GM19324 (cell line): Measurements from ENCODE around the gene SPRED1.
"Not testable (repeated sequence)": the region's sequence is repeated elsewhere in the genome, so short reads cannot be mapped to it uniquely, and the experiment has no call there.

Experiments used
- ATAC-seq: cut with Tn5 transposase; IDR thresholded peaks from one replicate; pipeline ENCODE4 v1.9.1; 2021; ENCODE audit warnings: mild to moderate bottlenecking, moderate library complexity; ENCODE audit not compliant: unreplicated experiment, low FRiP score

Gene SPRED1

GRCh38 chr15:38229705-38230310 lies 22.8 kb upstream of the SPRED1 start:
- ATAC-seq, result no peak

GRCh38 chr15:38231436-38231835 lies 21.2 kb upstream of the SPRED1 start:
- no peak for ATAC-seq

- ATAC-seq, result not testable (repeated sequence)
Observed at GRCh38 chr15:38237021-38237420, 15.6 kb upstream of the SPRED1 start.

GRCh38 chr15:38238311-38238710 lies 14.3 kb upstream of the SPRED1 start:
- ATAC-seq, result no peak

GRCh38 chr15:38242055-38242454 lies 10.6 kb upstream of the SPRED1 start:
- peak; percentile 69 for ATAC-seq

- ATAC-seq, result no peak
Observed at GRCh38 chr15:38243278-38244055, 9.2 kb upstream of the SPRED1 start.

- ATAC-seq, result no peak
Observed at GRCh38 chr15:38247336-38247735, 5.3 kb upstream of the SPRED1 start.

- ATAC-seq, result no peak
Observed at GRCh38 chr15:38253351-38253781, 730 bp downstream of the SPRED1 start.

GRCh38 chr15:38254051-38254883 lies 1.6 kb downstream of the SPRED1 start:
- ATAC-seq, result peak; percentile 73

- no peak for ATAC-seq
Observed at GRCh38 chr15:38255690-38256089, 3.1 kb downstream of the SPRED1 start.

GRCh38 chr15:38257676-38258075 lies 5.0 kb downstream of the SPRED1 start:
- ATAC-seq, result no peak

GRCh38 chr15:38259134-38259533 lies 6.5 kb downstream of the SPRED1 start:
- no peak for ATAC-seq

GRCh38 chr15:38260077-38260476 lies 7.4 kb downstream of the SPRED1 start:
- ATAC-seq, result no peak

- no peak for ATAC-seq
Observed at GRCh38 chr15:38263251-38263650, 10.6 kb downstream of the SPRED1 start.

GRCh38 chr15:38263996-38264395 lies 11.4 kb downstream of the SPRED1 start:
- no peak for ATAC-seq

GRCh38 chr15:38266247-38266986 lies 13.8 kb downstream of the SPRED1 start:
- no peak for ATAC-seq

- no peak for ATAC-seq
Observed at GRCh38 chr15:38267421-38268022, 14.9 kb downstream of the SPRED1 start.

- no peak for ATAC-seq
Observed at GRCh38 chr15:38271144-38271543, 18.5 kb downstream of the SPRED1 start.

- ATAC-seq, result no peak
Observed at GRCh38 chr15:38271895-38272294, 19.3 kb downstream of the SPRED1 start.

GRCh38 chr15:38272431-38272830 lies 19.8 kb downstream of the SPRED1 start:
- not testable (repeated sequence) for ATAC-seq
